ENCODE measurements around the gene CD52. TPM values are rescaled to one million over a fixed set of nuclear protein-coding genes. Genes with fewer than 3 reads are reported as not detected.
"Not testable (repeated sequence)": the region's sequence is repeated elsewhere in the genome, so short reads cannot be mapped to it uniquely, and the experiment has no call there.

CD52 gene
- total and polyA plus RNA-seq, 2 donors (not counting 3 experiments of a cell fraction or from before 2014, with no cell fraction given), result not detected

GRCh38 chr1:26307363-26307781 is 10.4 kb upstream of the CD52 start:
- no peak overlapping the region for H3K4me3 ChIP-seq (replicated peaks in 1 of 3; ENCODE audit: insufficient read depth in 1 of 3, low read depth in 1 of 3, low read length in 3 of 3)
- H3K27me3 ChIP-seq (ENCODE audit: control insufficient read depth in 2 of 2, insufficient read depth in 2 of 2, low read length in 2 of 2), result no peaks in the 10 kb centered on the region
- no peaks in the 10 kb centered on the region for H3K9me1 ChIP-seq (replicated peaks; ENCODE audit: control insufficient read depth, extremely low read depth, insufficient read depth, low read length)
- no peaks in the 10 kb centered on the region for H4K20me1 ChIP-seq (replicated peaks; ENCODE audit: control insufficient read depth, extremely low read depth, insufficient read depth, low read length)
- POLR2A ChIA-PET, result interaction anchor here (1.3 kb wide), 1 partner anchor 28 kb away, joined by 3 read pairs; the partner anchor contains the start of gene SH3BGRL3
- no peak overlapping the region for H3K9ac ChIP-seq (replicated peaks; ENCODE audit: extremely low read depth, insufficient read depth, low read length)
- no peaks in the 10 kb centered on the region for H3K9me3 ChIP-seq (replicated peaks; ENCODE audit: control insufficient read depth, insufficient read depth, low read length)
- H3K4me2 ChIP-seq (ENCODE audit: insufficient read depth, low read length), result peak overlapping the region; percentile 75
- H3K27ac ChIP-seq (ENCODE audit: insufficient read depth, low read depth, low read length), result no peak overlapping the region
- H3K79me2 ChIP-seq (ENCODE audit: control insufficient read depth, insufficient read depth, low read length), result no peaks in the 10 kb centered on the region
- intact Hi-C loops (cut with micrococcal nuclease) (no loop called here), dilution Hi-C loops (cut with MboI; ENCODE audit: extremely low pct_ligation_motif_present, low sequenced_read_pairs) (no loop called here)
- peaks cover 10% of the 10 kb centered on the region for H3K4me1 ChIP-seq (ENCODE audit: control insufficient read depth, extremely low read depth, insufficient read depth, low read length)
- no peaks in the 10 kb centered on the region for H3K36me3 ChIP-seq (ENCODE audit: control insufficient read depth in 2 of 2, extremely low read depth in 1 of 2, insufficient read depth in 2 of 2, low read length in 2 of 2)
- CTCF ChIA-PET, result interaction anchor here (1.0 to 2.8 kb wide), 7 partner anchors 11 to 162 kb away, joined by 3 to 17 read pairs (median 5); partner anchors contain the start of gene SH3BGRL3
- no TSS peak for BruUV-seq (replicated peaks)
- H2AFZ ChIP-seq (ENCODE audit: low read depth, low read length), result peak overlapping the region; percentile 73
- no peak for DNase-seq (ENCODE audit: low read depth, low spot score)
- FAIRE-seq, result no peak
- TF ChIP-seq CTCF (IDR thresholded peaks at IDR 0.05; ENCODE audit: extremely low read depth in 1 of 2, insufficient read depth in 1 of 2, low read depth in 1 of 2, low read length in 2 of 2) (no peak), JUN (IDR thresholded peaks at IDR 0.05; ENCODE audit: borderline replicate concordance, insufficient read depth, insufficient read length, low read depth) (no peak), MAX (IDR thresholded peaks at IDR 0.05; ENCODE audit: insufficient read depth, insufficient read length) (no peak), POLR2AphosphoS5 (IDR thresholded peaks at IDR 0.05; ENCODE audit: insufficient read depth, low read depth, low read length) (no peak), GATA2 (IDR thresholded peaks at IDR 0.05; ENCODE audit: insufficient read depth, insufficient read length, low read depth, low read length) (no peak), EZH2 (IDR thresholded peaks at IDR 0.05; ENCODE audit: borderline replicate concordance, low read depth, low read length, severe bottlenecking) (no peak), FOS (IDR thresholded peaks at IDR 0.05; ENCODE audit: borderline replicate concordance, insufficient read depth, low read length) (no peak), POLR2A (IDR thresholded peaks at IDR 0.05; ENCODE audit: low read depth, low read length) (no peak), MYC (IDR thresholded peaks at IDR 0.05; ENCODE audit: low read depth, low read length) (no peak)

GRCh38 chr1:26307966-26308899 is 9.5 kb upstream of the CD52 start:
- H3K9ac ChIP-seq (replicated peaks; ENCODE audit: extremely low read depth, insufficient read depth, low read length); FAIRE-seq; H3K27ac ChIP-seq (ENCODE audit: insufficient read depth, low read depth, low read length); H3K79me2 ChIP-seq (ENCODE audit: control insufficient read depth, insufficient read depth, low read length); H3K36me3 ChIP-seq (ENCODE audit: control insufficient read depth in 2 of 2, extremely low read depth in 1 of 2, insufficient read depth in 2 of 2, low read length in 2 of 2); dilution Hi-C loops (cut with MboI; ENCODE audit: extremely low pct_ligation_motif_present, low sequenced_read_pairs); BruUV-seq (replicated peaks); intact Hi-C loops (cut with micrococcal nuclease); H2AFZ ChIP-seq (ENCODE audit: low read depth, low read length); H3K4me2 ChIP-seq (ENCODE audit: insufficient read depth, low read length); H3K4me3 ChIP-seq (replicated peaks in 1 of 3; ENCODE audit: insufficient read depth in 1 of 3, low read depth in 1 of 3, low read length in 3 of 3); H3K9me1 ChIP-seq (replicated peaks; ENCODE audit: control insufficient read depth, extremely low read depth, insufficient read depth, low read length); H3K27me3 ChIP-seq (ENCODE audit: control insufficient read depth in 2 of 2, insufficient read depth in 2 of 2, low read length in 2 of 2); DNase-seq (ENCODE audit: low read depth, low spot score); H4K20me1 ChIP-seq (replicated peaks; ENCODE audit: control insufficient read depth, extremely low read depth, insufficient read depth, low read length); H3K9me3 ChIP-seq (replicated peaks; ENCODE audit: control insufficient read depth, insufficient read depth, low read length): not testable (repeated sequence)
- H3K4me1 ChIP-seq (ENCODE audit: control insufficient read depth, extremely low read depth, insufficient read depth, low read length), result peaks cover 10% of the 10 kb centered on the region
- ChIA-PET POLR2A (interaction anchor here (1.3 kb wide), 1 partner anchor 29 kb away, joined by 3 read pairs; the partner anchor contains the start of gene SH3BGRL3), CTCF (interaction anchor here (0.6 to 2.8 kb wide), 11 partner anchors 10 to 162 kb away, joined by 3 to 17 read pairs (median 4); partner anchors contain the start of gene SH3BGRL3)
